H1 (cell line): ENCODE results near the gene MICOS13. TPM values are rescaled to one million over a fixed set of nuclear protein-coding genes. Genes with fewer than 3 reads are reported as not detected.

ENCODE experiments used
- CTCF ChIA-PET: fragments of 300-600 bp; sonication (Branson Sonifier 250); formaldehyde crosslinking; loops from one replicate; lab custom pipeline; 2021; ENCODE audit not compliant: partially characterized antibody; lab: Charles Lee
- POLR2A ChIA-PET: fragments of 300-600 bp; sonication (Branson Sonifier 250); formaldehyde crosslinking; loops from one replicate; lab custom pipeline; 2021; ENCODE audit warnings: inconsistent platforms; ENCODE audit not compliant: partially characterized antibody; lab: Charles Lee
- DNase-seq, 2 experiments: peaks; one replicate each; pipeline versions ENCODE4 v3.0.0 to v3.0.0-alpha.2; 2010 to 2022; ENCODE audit warnings: low spot score in 2 of 2, low read depth in 1 of 2, mixed read lengths in 1 of 2
- FAIRE-seq: peaks from 2 replicates; lab custom pipeline; 2011; peaks lifted over from hg19 to GRCh38; lab: Jason Lieb, UNC
- H2AFZ ChIP-seq: 2 replicates; pipeline ENCODE4 v1.8.1; 2012; ENCODE audit warnings: low read length, inconsistent platforms
- H2AK5ac ChIP-seq: 2 replicates; pipeline ENCODE4 v1.6.1; 2013; ENCODE audit warnings: low read depth, low read length
- H2BK120ac ChIP-seq: replicated peaks from 2 replicates; pipeline ENCODE3; 2013; ENCODE audit warnings: low read depth, low read length, inconsistent platforms
- H2BK12ac ChIP-seq: 2 replicates; pipeline ENCODE4 v1.6.1; 2013; ENCODE audit warnings: low read depth, low read length
- H2BK15ac ChIP-seq: 2 replicates; pipeline ENCODE4 v1.6.1; 2013; ENCODE audit warnings: low read length
- H2BK20ac ChIP-seq: 2 replicates; pipeline ENCODE4 v1.6.1; 2013; ENCODE audit warnings: low read length
- H2BK5ac ChIP-seq: 2 replicates; pipeline ENCODE4 v1.6.1; 2013; ENCODE audit warnings: low read depth, low read length
- H3K14ac ChIP-seq: 2 replicates; pipeline ENCODE4 v1.6.1; 2013; ENCODE audit warnings: inconsistent platforms; ENCODE audit not compliant: insufficient read length
- H3K18ac ChIP-seq: 2 replicates; pipeline ENCODE4 v1.6.1; 2013; ENCODE audit warnings: low read length; ENCODE audit errors: extremely low read depth
- H3K23ac ChIP-seq: 2 replicates; pipeline ENCODE4 v1.6.1; 2013; ENCODE audit warnings: inconsistent platforms; ENCODE audit not compliant: insufficient read length
- H3K23me2 ChIP-seq: 2 replicates; pipeline ENCODE4 v1.6.1; 2013; ENCODE audit warnings: low read depth, low read length
- H3K27ac ChIP-seq: 2 replicates; pipeline ENCODE4 v1.6.1; 2011; ENCODE audit warnings: low read depth, low read length, inconsistent platforms
- H3K27me3 ChIP-seq, 4 experiments: replicated peaks in 1 of 4; 1 replicate in 1 of 4; 2 replicates in 3 of 4; pipeline versions ENCODE4 v1.6.1 to v1.8.1; 2011 to 2013; ENCODE audit warnings: low read length in 3 of 4, mild to moderate bottlenecking in 3 of 4, inconsistent platforms in 2 of 4, mixed read lengths in 2 of 4, moderate library complexity in 1 of 4; ENCODE audit not compliant: control insufficient read depth in 3 of 4, insufficient read depth in 3 of 4; ENCODE audit errors: extremely low read depth in 1 of 4
- H3K36me3 ChIP-seq, 4 experiments: 2 replicates each; pipeline versions ENCODE4 v1.6.1 to v1.8.1; 2011 to 2013; ENCODE audit warnings: mild to moderate bottlenecking in 4 of 4, low read length in 3 of 4, moderate library complexity in 2 of 4, control low read depth in 1 of 4, inconsistent platforms in 1 of 4; ENCODE audit not compliant: insufficient read depth in 4 of 4, control insufficient read depth in 2 of 4
- H3K4ac ChIP-seq: replicated peaks from 2 replicates; pipeline ENCODE3; 2013; ENCODE audit warnings: low read length, low read depth, mixed read lengths, inconsistent platforms; ENCODE audit not compliant: insufficient read length
- H3K4me1 ChIP-seq, 4 experiments: replicated peaks in 1 of 4; 1 replicate in 1 of 4; 2 replicates in 3 of 4; pipeline versions ENCODE4 v1.6.1 to v1.8.1; 2011 to 2013; ENCODE audit warnings: low read length in 3 of 4, inconsistent platforms in 2 of 4, mixed read lengths in 1 of 4; ENCODE audit not compliant: insufficient read depth in 4 of 4, control insufficient read depth in 3 of 4
- H3K4me2 ChIP-seq, 2 experiments: 2 replicates each; pipeline versions ENCODE4 v1.6.1 to v1.8.1; 2011 to 2013; ENCODE audit warnings: low read depth in 2 of 2, low read length in 2 of 2, control low read depth in 1 of 2, inconsistent platforms in 1 of 2, mild to moderate bottlenecking in 1 of 2; ENCODE audit not compliant: insufficient read depth in 1 of 2
- H3K4me3 ChIP-seq, 4 experiments: fragments of 200-600, 300-600 bp in 1 of 4; sonication (generic), shearing (Covaris generic), sonication (Bioruptor Twin) in 1 of 4; 2 replicates each; pipeline versions ENCODE4 v1.5.1 to v1.8.1; 2011 to 2016; ENCODE audit warnings: low read length in 4 of 4, low read depth in 3 of 4, control low read depth in 2 of 4, inconsistent platforms in 2 of 4, mild to moderate bottlenecking in 2 of 4, mixed read lengths in 1 of 4, moderate library complexity in 1 of 4; ENCODE audit not compliant: insufficient read depth in 2 of 4; ENCODE audit errors: extremely low read depth in 1 of 4
- H3K56ac ChIP-seq: replicated peaks from 2 replicates; pipeline ENCODE3; 2013; ENCODE audit warnings: low read depth, mild to moderate bottlenecking, mixed read lengths, low read length, inconsistent platforms; ENCODE audit not compliant: insufficient read length
- H3K79me1 ChIP-seq: 2 replicates; pipeline ENCODE4 v1.6.1; 2013; ENCODE audit warnings: low read depth, low read length, control low read depth
- H3K79me2 ChIP-seq, 2 experiments: 2 replicates each; pipeline versions ENCODE4 v1.6.1 to v1.8.1; 2012 to 2013; ENCODE audit warnings: low read length in 2 of 2, mild to moderate bottlenecking in 2 of 2, inconsistent platforms in 1 of 2; ENCODE audit not compliant: insufficient read depth in 2 of 2, control insufficient read depth in 1 of 2
- H3K9ac ChIP-seq, 4 experiments: replicated peaks in 1 of 4; 1 replicate in 1 of 4; 2 replicates in 3 of 4; pipeline versions ENCODE4 v1.6.1 to v1.8.1; 2011 to 2013; ENCODE audit warnings: low read depth in 3 of 4, low read length in 3 of 4, control low read depth in 2 of 4, mild to moderate bottlenecking in 2 of 4, moderate library complexity in 2 of 4, inconsistent platforms in 1 of 4; ENCODE audit errors: extremely low read depth in 1 of 4
- H3K9me3 ChIP-seq, 2 experiments: 2 replicates each; pipeline versions ENCODE4 v1.6.1 to v1.8.1; 2012 to 2013; ENCODE audit warnings: mild to moderate bottlenecking in 2 of 2, moderate library complexity in 2 of 2, control low read depth in 1 of 2, inconsistent platforms in 1 of 2, low read depth in 1 of 2, low read length in 1 of 2, mixed read lengths in 1 of 2; ENCODE audit not compliant: insufficient read depth in 2 of 2
- H4K20me1 ChIP-seq, 2 experiments: replicated peaks in 1 of 2; 2 replicates each; pipeline versions ENCODE3 to v1.8.1; 2011 to 2013; ENCODE audit warnings: inconsistent platforms in 2 of 2, low read length in 2 of 2, mild to moderate bottlenecking in 1 of 2; ENCODE audit not compliant: insufficient read depth in 2 of 2, control insufficient read depth in 1 of 2
- H4K5ac ChIP-seq: 2 replicates; pipeline ENCODE4 v1.6.1; 2013; ENCODE audit warnings: low read length, low read depth, mixed read lengths, inconsistent platforms; ENCODE audit not compliant: insufficient read length
- H4K8ac ChIP-seq: 2 replicates; pipeline ENCODE4 v1.8.0; 2013; ENCODE audit warnings: mild to moderate bottlenecking, moderate library complexity, low read length, inconsistent platforms; ENCODE audit not compliant: insufficient read depth; ENCODE audit errors: extremely low read depth
- H4K91ac ChIP-seq: replicated peaks from 2 replicates; pipeline ENCODE3; 2013; ENCODE audit warnings: low read length, mixed read lengths, inconsistent platforms; ENCODE audit not compliant: insufficient read length
- BACH1 ChIP-seq: IDR thresholded peaks from 2 replicates; pipeline ENCODE4 v1.6.1; 2012; ENCODE audit warnings: low read length, improper control_type of control experiment
- CBX8 ChIP-seq: fragments of 300-800, 300-1000 bp; sonication (generic); IDR thresholded peaks from 2 replicates; pipeline ENCODE4 v1.7.1; 2016; ENCODE audit warnings: low read depth, low read length, borderline replicate concordance
- CHD1 ChIP-seq: IDR thresholded peaks from 2 replicates; pipeline ENCODE4 v1.6.1; 2012; ENCODE audit warnings: low read depth, low read length, improper control_type of control experiment
- CTBP2 ChIP-seq: IDR thresholded peaks from 2 replicates; pipeline ENCODE4 v1.7.0; 2011; ENCODE audit warnings: borderline replicate concordance, mild to moderate bottlenecking, moderate library complexity, mixed read lengths, low read length; ENCODE audit not compliant: insufficient read depth, insufficient read length
- HDAC6 ChIP-seq: IDR thresholded peaks from one replicate; pipeline ENCODE4 v1.7.1; 2012; ENCODE audit warnings: low read depth, mild to moderate bottlenecking, inconsistent platforms, low read length, moderate library complexity
- NRF1 ChIP-seq: IDR thresholded peaks from 2 replicates; pipeline ENCODE4 v1.6.1; 2011; ENCODE audit warnings: mild to moderate bottlenecking, low read depth, low read length, improper control_type of control experiment
- RAD21 ChIP-seq, 2 experiments: IDR thresholded peaks in 1 of 2; conservative IDR thresholded peaks in 1 of 2; 2 replicates each; pipeline ENCODE4 v1.6.1; 2011; ENCODE audit warnings: low read depth in 2 of 2, low read length in 2 of 2, improper control_type of control experiment in 1 of 2, inconsistent platforms in 1 of 2, mild to moderate bottlenecking in 1 of 2, moderate library complexity in 1 of 2
- RBBP5 ChIP-seq: IDR thresholded peaks from 2 replicates; pipeline ENCODE4 v1.7.1; 2012; ENCODE audit warnings: low read depth, mild to moderate bottlenecking, inconsistent platforms, low read length, moderate library complexity, borderline replicate concordance
- SRF ChIP-seq: IDR thresholded peaks from 2 replicates; pipeline ENCODE4 v1.6.1; 2011; ENCODE audit warnings: mild to moderate bottlenecking, low read depth, low read length, moderate library complexity
- YY1 ChIP-seq: IDR thresholded peaks from 2 replicates; pipeline ENCODE4 v1.6.1; 2011; ENCODE audit warnings: low read depth, mild to moderate bottlenecking, low read length
- WGBS, 2 experiments: shearing (Covaris generic) in 1 of 2; methylation state at CpG; one replicate each; pipeline versions ENCODE4 v1.1.6 to v1.1.7; 2013 to 2015; ENCODE audit warnings: low lambda C conversion rate in 2 of 2, mixed read lengths in 2 of 2, inconsistent platforms in 1 of 2, low coverage in 1 of 2, missing lambda C conversion rate in 1 of 2; ENCODE audit not compliant: insufficient replicate concordance in 2 of 2, insufficient coverage in 1 of 2, insufficient read length in 1 of 2; ENCODE audit errors: extremely low coverage in 1 of 2, missing lambda C conversion rate in 1 of 2; 5-methylcytosine and 5-hydroxymethylcytosine counted together
- polyA plus RNA-seq, 7 experiments: library from polyadenylated mRNA; depleted of rRNA in 3 of 7; stranded (reverse) in 5 of 7; unstranded in 2 of 7; fragments of >200 nt in 5 of 7; fragments of 200-250 nt in 2 of 7; gene quantifications; 1 replicate in 5 of 7; 2 replicates in 1 of 7; 4 replicates in 1 of 7; pipeline versions ENCODE4 v1.2.1 to v1.2.3, GENCODE V29; 2011 to 2013; ENCODE audit warnings: missing spikeins in 2 of 7, mixed read lengths in 2 of 7
- total RNA-seq: library from RNA; stranded (reverse); fragmentation: NEBNext Ultra II Directional; extraction: Animal tissue kit (Norgen Biotek cat#: 25700); gene quantifications from 2 replicates; pipeline ENCODE4 v1.2.1, GENCODE V29; 2021
- TF ChIP-seq, protein P1 (sequence below): IDR thresholded peaks from 2 replicates; pipeline ENCODE4 v1.6.1; 2012; ENCODE audit warnings: inconsistent platforms

The MICOS13 gene
- total and polyA plus RNA-seq, 2 of the 8 experiments (the other 6 are each of a cell fraction or from before 2014, with no cell fraction given): 17.3 to 36.1 TPM

DNA sequence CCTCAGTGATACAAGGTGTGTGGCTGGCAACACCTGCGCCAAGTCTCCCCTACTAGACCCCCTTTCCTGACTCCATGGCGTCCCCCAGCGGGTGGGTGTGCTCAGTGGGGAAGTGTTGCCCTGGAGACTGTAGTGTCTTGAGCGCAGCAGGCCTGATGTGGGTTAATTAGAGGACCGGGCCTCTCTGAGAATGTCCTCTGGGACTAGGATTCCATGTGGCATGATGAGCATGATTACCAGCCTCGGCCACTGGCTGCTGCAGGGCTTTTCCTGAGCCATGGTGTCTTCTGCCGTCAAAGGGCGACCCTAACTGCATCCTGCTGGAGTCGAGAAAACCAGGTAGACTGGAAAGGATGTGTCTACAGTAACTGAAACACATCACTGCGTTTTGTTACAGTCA, 28.1 kb downstream of the MICOS13 start:
- Histone ChIP-seq H3K4me1 (no peaks in the 10 kb centered on the region), H3K9ac (no peak overlapping the region), H3K4me2 (no peak overlapping the region), H3K23me2 (no peaks in the 10 kb centered on the region), H3K79me2 (no peaks in the 10 kb centered on the region), H2BK5ac (no peak overlapping the region), H3K4ac (no peak overlapping the region), H3K27ac (no peak overlapping the region), H2BK12ac (no peak overlapping the region), H3K23ac (no peak overlapping the region), H3K18ac (no peak overlapping the region), H2AK5ac (no peak overlapping the region), H2AFZ (no peak overlapping the region), H3K79me1 (no peaks in the 10 kb centered on the region; the same call in 1 of the 2 replicates), H2BK15ac (no peak overlapping the region), H3K14ac (no peak overlapping the region), H4K20me1 (peaks cover 1 to 6% of the 10 kb centered on the region in 2 experiments), H3K4me3 (no peak overlapping the region), H2BK20ac (no peak overlapping the region), H3K9me3 (no peaks in the 10 kb centered on the region), H4K8ac (no peak overlapping the region), H3K27me3 (no peaks in the 10 kb centered on the region), H3K36me3 (peaks cover 43 to 90% (median 73%) of the 10 kb centered on the region in 4 experiments), H4K5ac (no peak overlapping the region), H3K56ac (no peak overlapping the region), H4K91ac (no peak overlapping the region), H2BK120ac (no peak overlapping the region)
- DNase-seq (no peak), FAIRE-seq (no peak)
- CTCF ChIA-PET: no interaction called here
- POLR2A ChIA-PET: interaction anchor here (1.0 kb wide), 1 partner anchor 15 kb away, joined by 3 read pairs; no protein-coding TSS in a partner anchor
- WGBS, 2 experiments: 96% methylated on average over 10 of the region's 10 CpGs; no CpG with 5 or more reads in 1 of the 2 experiments
- no peak for TF ChIP-seq YY1
- no peak for TF ChIP-seq BACH1
- TF ChIP-seq CHD1: no peak
- TF ChIP-seq, protein P1, sequence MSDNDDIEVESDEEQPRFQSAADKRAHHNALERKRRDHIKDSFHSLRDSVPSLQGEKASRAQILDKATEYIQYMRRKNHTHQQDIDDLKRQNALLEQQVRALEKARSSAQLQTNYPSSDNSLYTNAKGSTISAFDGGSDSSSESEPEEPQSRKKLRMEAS: no peak
- no peak for TF ChIP-seq NRF1
- no peak for TF ChIP-seq HDAC6
- no peak for TF ChIP-seq CTBP2
- no peak for TF ChIP-seq CBX8
- no peak for TF ChIP-seq RAD21 (IDR thresholded peaks at IDR 0.05 in 1 of 2, conservative IDR thresholded peaks at IDR 0.05 in 1 of 2; ENCODE audit: low read depth in 2 of 2, low read length in 2 of 2)
- TF ChIP-seq SRF: no peak
- TF ChIP-seq RBBP5: no peak
